Measurements from ENCODE around the gene EYA3. TPM values are rescaled to one million over a fixed set of nuclear protein-coding genes. Genes with fewer than 3 reads are reported as not detected.

The EYA3 gene
- total RNA-seq, 1 donor from 2014 or later, result 22.1 TPM

DNA sequence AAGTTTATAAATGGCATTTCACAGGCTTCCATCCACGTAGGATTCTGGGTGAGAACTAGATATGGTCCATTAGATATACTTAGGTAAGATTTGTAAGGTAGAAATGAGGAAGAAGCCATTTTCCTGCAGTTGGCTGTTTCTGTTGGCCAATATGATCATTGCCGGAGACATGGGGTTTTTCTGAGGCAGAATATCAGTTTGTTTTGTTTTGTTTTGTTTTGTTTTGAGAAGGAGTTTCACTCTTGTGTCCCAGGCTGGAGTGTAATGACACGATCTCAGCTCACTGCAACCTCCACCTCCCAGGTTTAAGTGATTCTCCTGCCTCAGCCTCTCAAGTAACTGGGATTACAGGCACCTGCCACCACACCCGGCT, 8.7 kb upstream of the EYA3 start:
- DNase-seq (ENCODE audit: low read depth) (no peak), FAIRE-seq (no peak)
- Histone ChIP-seq H3K9ac (ENCODE audit: low read length) (no peak overlapping the region), H3K27me3 (ENCODE audit: insufficient read depth, low read length) (no peaks in the 10 kb centered on the region), H3K36me3 (ENCODE audit: insufficient read depth, low read length) (no peaks in the 10 kb centered on the region), H3K4me3 (ENCODE audit: insufficient read depth, low read depth, low read length) (no peak overlapping the region), H3K4me2 (ENCODE audit: low read length) (no peak overlapping the region), H3K27ac (ENCODE audit: low read depth, low read length) (no peak overlapping the region), H4K20me1 (ENCODE audit: insufficient read depth, low read length) (no peaks in the 10 kb centered on the region), H3K9me3 (ENCODE audit: insufficient read depth, low read depth, low read length) (no peaks in the 10 kb centered on the region), H3K4me1 (ENCODE audit: insufficient read depth, low read length) (no peaks in the 10 kb centered on the region), H3K79me2 (ENCODE audit: insufficient read depth, low read length) (no peaks in the 10 kb centered on the region), H2AFZ (ENCODE audit: low read depth, low read length) (no peak overlapping the region)
- Mint-ChIP-seq H3K4me1 (ENCODE audit: low read depth, unreplicated experiment) (peaks cover 2% of the 10 kb centered on the region), H3K4me3 (ENCODE audit: unreplicated experiment) (no peak overlapping the region), H3K36me3 (ENCODE audit: low read depth, unreplicated experiment) (peaks cover 2% of the 10 kb centered on the region), H3K27me3 (ENCODE audit: low read depth, unreplicated experiment) (peaks cover 4% of the 10 kb centered on the region), H3K27ac (ENCODE audit: unreplicated experiment) (no peak overlapping the region), H3K9me3 (ENCODE audit: unreplicated experiment) (no peaks in the 10 kb centered on the region)
- TF ChIP-seq, protein P1, sequence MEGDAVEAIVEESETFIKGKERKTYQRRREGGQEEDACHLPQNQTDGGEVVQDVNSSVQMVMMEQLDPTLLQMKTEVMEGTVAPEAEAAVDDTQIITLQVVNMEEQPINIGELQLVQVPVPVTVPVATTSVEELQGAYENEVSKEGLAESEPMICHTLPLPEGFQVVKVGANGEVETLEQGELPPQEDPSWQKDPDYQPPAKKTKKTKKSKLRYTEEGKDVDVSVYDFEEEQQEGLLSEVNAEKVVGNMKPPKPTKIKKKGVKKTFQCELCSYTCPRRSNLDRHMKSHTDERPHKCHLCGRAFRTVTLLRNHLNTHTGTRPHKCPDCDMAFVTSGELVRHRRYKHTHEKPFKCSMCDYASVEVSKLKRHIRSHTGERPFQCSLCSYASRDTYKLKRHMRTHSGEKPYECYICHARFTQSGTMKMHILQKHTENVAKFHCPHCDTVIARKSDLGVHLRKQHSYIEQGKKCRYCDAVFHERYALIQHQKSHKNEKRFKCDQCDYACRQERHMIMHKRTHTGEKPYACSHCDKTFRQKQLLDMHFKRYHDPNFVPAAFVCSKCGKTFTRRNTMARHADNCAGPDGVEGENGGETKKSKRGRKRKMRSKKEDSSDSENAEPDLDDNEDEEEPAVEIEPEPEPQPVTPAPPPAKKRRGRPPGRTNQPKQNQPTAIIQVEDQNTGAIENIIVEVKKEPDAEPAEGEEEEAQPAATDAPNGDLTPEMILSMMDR (IDR thresholded peaks at IDR 0.05; ENCODE audit: insufficient read depth, low read depth, low read length), result no peak

- Mint-ChIP-seq H3K36me3 (ENCODE audit: low read depth, unreplicated experiment) (peaks cover 2% of the 10 kb centered on the region), H3K27me3 (ENCODE audit: low read depth, unreplicated experiment) (peaks cover 4% of the 10 kb centered on the region), H3K4me1 (ENCODE audit: low read depth, unreplicated experiment) (peaks cover 2% of the 10 kb centered on the region), H3K4me3 (ENCODE audit: unreplicated experiment) (no peak overlapping the region), H3K27ac (ENCODE audit: unreplicated experiment) (no peak overlapping the region), H3K9me3 (ENCODE audit: unreplicated experiment) (no peaks in the 10 kb centered on the region)
- H3K4me3 ChIP-seq (ENCODE audit: insufficient read depth, low read depth, low read length), result no peak overlapping the region
- H2AFZ ChIP-seq (ENCODE audit: low read depth, low read length), result no peak overlapping the region
- H3K27me3 ChIP-seq (ENCODE audit: insufficient read depth, low read length), result no peaks in the 10 kb centered on the region
- no peak for TF ChIP-seq EZH2 (IDR thresholded peaks at IDR 0.05; ENCODE audit: insufficient read depth, low read length)
- TF ChIP-seq, protein P1 (IDR thresholded peaks at IDR 0.05; ENCODE audit: insufficient read depth, low read depth, low read length), result no peak
- no peaks in the 10 kb centered on the region for H3K9me3 ChIP-seq (ENCODE audit: insufficient read depth, low read depth, low read length)
- FAIRE-seq (no peak), DNase-seq (ENCODE audit: low read depth) (no peak)
- H4K20me1 ChIP-seq (ENCODE audit: insufficient read depth, low read length), result no peaks in the 10 kb centered on the region
- H3K79me2 ChIP-seq (ENCODE audit: insufficient read depth, low read length), result no peaks in the 10 kb centered on the region
- H3K9ac ChIP-seq (ENCODE audit: low read length), result no peak overlapping the region
- H3K36me3 ChIP-seq (ENCODE audit: insufficient read depth, low read length), result no peaks in the 10 kb centered on the region
- no peaks in the 10 kb centered on the region for H3K4me1 ChIP-seq (ENCODE audit: insufficient read depth, low read length)
- H3K27ac ChIP-seq (ENCODE audit: low read depth, low read length), result no peak overlapping the region
- no peak overlapping the region for H3K4me2 ChIP-seq (ENCODE audit: low read length)
These were observed 8.0 kb upstream of the EYA3 start for GRCh38 chr1:28096210-28097099.
